GM21576 (cell line): ENCODE data around the gene CACNB2.
"Not testable (repeated sequence)": the region's sequence is repeated elsewhere in the genome, so short reads cannot be mapped to it uniquely, and the experiment has no call there.

ENCODE experiments used
- ATAC-seq: cut with Tn5 transposase; IDR thresholded peaks from one replicate; pipeline ENCODE4 v1.9.1; 2021; ENCODE audit warnings: mild to moderate bottlenecking, moderate library complexity; ENCODE audit not compliant: unreplicated experiment

CACNB2 gene

GRCh38 chr10:18554479-18554878 is 414.3 kb downstream of the CACNB2 start:
- ATAC-seq: no peak

DNA sequence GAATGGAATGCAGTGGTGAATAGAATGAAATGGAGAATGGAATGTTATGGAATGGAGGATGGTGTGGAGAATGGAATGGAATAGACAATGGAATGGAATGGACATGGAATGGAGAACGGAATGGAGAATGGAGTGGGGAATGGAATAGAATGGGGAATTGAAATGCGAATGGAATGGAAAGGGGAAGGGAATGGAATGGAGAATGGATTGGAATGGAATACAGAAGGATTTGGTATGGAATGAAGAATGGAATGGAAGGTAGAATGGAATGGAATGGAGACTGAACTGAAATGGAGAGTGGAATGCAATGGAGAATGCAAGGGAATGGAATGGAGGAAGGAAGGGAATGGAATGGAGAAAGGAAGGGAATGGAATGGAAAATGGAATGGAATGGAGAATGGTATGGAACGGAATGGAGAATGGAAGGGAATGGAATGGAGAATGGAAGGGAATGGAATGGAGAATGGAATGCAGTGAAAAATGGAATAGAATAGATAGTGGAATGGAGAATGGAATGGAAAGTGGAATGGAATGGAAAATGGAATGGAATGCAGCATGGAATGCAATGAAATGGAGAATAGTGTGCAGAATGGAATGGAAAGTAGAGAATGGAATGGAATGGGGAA is 416.4 kb downstream of the CACNB2 start:
- no peak for ATAC-seq

GRCh38 chr10:18557960-18558359 is 417.7 kb downstream of the CACNB2 start:
- no peak for ATAC-seq

- ATAC-seq: no peak
Measured at GRCh38 chr10:18561861-18562551, 421.8 kb downstream of the CACNB2 start.

- no peak for ATAC-seq
Measured at GRCh38 chr10:18563003-18563726, 422.9 kb downstream of the CACNB2 start.

DNA sequence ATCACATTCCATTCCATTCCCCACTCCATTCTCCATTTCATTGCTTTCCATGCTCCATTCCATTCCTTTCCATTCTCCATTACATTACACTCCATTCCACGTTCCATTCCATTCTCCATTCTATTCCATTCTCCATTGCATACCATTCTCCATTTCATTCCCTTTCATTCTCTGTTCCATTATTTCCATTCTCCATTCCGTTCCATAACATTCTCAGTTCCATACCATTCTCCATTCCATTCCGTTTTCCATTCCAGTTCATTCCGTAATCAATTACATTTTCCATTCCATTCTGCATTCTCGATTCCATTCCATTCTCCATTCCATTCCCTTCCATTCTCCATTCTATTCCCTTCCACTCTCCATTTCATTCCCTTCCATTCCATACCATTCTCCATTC is 424.8 kb downstream of the CACNB2 start:
- no peak for ATAC-seq

DNA sequence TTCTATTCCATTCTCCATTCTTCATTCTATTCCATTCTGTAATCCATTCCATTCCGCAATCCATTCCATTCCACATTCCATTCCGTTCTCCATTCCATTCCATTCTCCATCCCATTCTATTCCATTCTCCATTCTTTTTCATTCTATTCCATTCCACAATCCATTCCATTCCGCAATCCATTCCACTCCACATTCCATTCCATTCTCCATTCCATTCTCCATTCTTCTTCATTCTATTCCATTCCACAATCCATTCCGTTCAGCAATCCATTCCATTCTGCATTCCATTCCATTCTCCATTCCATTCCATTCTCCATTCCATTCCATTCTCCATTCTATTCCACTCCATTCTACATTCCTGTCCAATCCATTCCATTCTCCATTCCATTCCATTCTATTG is 426.0 kb downstream of the CACNB2 start:
- ATAC-seq: no peak

- ATAC-seq: no peak
Measured at GRCh38 chr10:18567343-18567856, 427.2 kb downstream of the CACNB2 start.

DNA sequence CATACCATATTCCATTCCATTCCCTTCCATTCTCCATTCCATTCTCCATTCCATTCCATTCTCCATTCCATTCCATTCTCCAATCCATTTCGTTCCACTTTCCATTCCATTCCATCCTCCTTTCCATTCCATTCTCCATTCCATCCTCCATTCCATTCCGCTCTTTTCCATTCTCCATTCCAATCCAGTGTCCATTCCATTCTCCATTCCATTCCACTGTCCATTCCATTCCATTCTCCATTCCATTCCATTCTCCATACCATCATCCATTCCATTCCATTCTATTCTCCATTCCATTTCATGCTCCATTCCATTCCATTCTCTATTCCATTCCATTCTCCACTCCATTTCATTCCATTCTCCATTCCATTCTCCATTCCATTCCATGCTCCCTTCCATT is 430.2 kb downstream of the CACNB2 start:
- not testable (repeated sequence) for ATAC-seq

DNA sequence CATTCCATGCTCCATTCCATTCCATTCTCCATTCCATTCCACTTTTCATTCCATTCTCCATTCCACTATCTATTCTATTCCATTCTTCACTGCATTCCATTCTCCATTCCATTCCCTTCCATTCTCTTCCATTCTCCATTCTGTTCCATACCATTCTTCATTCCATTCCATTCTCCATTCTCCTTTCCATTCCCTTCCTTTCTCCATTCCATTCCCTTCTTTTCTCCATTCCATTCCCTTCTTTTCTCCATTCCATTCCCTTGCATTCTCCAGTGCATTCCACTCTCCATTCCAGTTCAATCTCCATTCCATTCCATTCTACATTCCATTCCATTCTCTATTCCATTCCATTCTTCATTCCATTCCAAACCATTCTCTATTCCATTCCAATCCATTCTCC is 430.9 kb downstream of the CACNB2 start:
- no peak for ATAC-seq

DNA sequence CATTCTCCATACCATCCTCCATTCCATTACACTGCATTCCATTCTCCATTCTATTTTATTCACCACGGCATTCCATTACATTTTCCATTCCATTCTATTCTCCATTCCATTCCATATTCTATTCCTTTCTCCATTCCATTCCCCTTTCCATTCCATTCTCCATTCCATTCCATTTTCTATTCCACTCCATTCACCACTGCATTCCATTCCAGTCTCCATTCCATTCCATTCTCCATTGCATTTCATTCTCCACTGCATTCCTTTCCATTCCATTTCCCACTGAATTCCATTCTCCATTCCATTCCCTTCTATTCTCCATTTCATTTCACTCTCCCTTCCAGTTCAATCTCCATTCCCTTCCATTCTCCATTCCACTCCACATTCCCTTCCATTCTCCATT is 431.6 kb downstream of the CACNB2 start:
- ATAC-seq: no peak

GRCh38 chr10:18572959-18573561 is 432.8 kb downstream of the CACNB2 start:
- no peak for ATAC-seq

- no peak for ATAC-seq
Measured at GRCh38 chr10:18576586-18576985, 436.4 kb downstream of the CACNB2 start.

DNA sequence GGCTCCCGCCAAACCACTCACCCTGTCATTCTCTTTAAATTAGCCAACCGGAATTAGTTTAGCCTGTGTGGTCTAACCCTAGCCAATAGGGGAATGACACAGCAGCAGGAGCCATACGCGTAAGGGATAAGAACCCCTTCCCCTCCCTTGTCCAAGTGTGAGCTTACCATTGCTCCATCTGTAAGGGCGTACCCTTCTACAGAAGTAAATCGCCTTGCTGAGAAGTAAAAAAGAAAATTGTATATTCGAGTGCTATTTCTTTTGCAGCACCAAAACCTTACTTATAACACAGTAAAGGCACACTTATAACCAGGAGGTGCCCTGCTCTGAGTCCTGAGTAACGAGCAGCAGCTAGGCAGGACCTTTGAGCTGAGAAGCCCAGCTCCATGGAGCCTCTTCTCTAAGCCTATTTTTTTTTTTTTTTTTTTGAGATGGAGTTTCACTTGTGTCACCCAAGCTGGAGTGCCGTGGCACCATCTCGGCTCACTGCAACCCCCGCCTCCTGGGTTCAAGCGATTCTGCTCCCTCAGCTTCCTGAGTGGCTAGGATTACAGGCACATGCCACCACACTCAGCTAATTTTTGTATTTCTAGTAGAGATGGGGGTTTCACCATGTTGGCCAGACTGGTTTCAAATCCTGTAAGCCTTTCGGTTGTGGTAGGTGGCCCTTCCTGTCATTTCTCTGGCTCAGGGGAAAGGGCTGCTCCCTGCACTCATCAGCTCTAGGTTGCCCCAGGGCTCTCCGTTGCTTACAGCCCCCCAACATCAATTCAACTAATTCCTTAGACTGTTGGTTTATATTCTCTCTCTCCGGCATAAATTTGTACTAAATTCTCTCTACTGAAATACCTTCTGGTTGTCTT is 437.8 kb downstream of the CACNB2 start:
- no peak for ATAC-seq

DNA sequence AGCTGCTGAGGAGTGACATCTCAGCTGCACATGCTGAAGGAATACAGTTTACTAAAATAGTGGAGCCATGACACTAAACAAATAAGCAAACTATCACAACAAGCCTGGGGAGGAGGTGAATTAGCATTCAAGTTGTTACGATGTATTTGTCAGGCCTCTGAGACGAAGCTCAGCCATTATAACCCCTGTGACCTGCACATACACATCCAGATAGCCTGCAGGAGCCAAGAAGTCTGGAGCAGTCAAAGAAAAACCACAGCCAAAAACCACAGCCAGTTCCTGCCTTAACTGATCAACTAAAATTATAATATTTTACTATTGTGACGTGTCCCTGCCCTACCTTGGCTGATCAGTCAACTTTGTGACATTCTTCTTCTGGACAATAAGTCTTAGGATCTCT is 442.6 kb downstream of the CACNB2 start:
- no peak for ATAC-seq

GRCh38 chr10:18583575-18584270 is 443.5 kb downstream of the CACNB2 start:
- no peak for ATAC-seq

DNA sequence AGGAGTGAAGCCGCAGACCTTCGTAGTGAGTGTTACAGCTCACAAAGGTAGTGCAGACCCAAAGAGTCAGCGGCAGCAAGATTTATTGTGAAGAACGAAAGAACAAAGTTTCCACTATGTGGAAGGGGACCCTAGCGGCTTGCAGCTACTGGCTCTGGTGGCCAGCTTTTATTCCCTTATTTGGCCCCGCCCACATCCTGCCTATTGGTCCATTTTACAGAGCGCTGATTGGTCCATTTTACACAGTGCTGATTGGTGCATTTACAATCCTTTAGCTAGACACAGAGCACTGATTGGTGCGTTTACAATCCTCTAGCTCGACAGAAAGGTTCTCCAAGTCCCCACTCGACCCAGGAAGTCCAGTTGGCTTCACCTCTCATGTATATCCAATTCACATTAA is 446.4 kb downstream of the CACNB2 start:
- not testable (repeated sequence) for ATAC-seq

- not testable (repeated sequence) for ATAC-seq
Measured at GRCh38 chr10:18591141-18591540, 450.9 kb downstream of the CACNB2 start.
